HG02642 (cell line): ENCODE results near the gene TRAK1.

Source experiments
- ATAC-seq: cut with Tn5 transposase; IDR thresholded peaks from one replicate; pipeline ENCODE4 v1.9.1; 2021; ENCODE audit warnings: mild to moderate bottlenecking; ENCODE audit not compliant: unreplicated experiment, poor library complexity

The TRAK1 gene

GRCh38 chr3:42225486-42226363 lies 134.6 kb downstream of the TRAK1 start:
- ATAC-seq = no peak

- ATAC-seq = no peak
Measured at GRCh38 chr3:42226470-42227425, 135.6 kb downstream of the TRAK1 start.

- no peak for ATAC-seq
Measured at GRCh38 chr3:42228796-42229195, 137.6 kb downstream of the TRAK1 start.

GRCh38 chr3:42229266-42229941 lies 138.2 kb downstream of the TRAK1 start:
- no peak for ATAC-seq

- ATAC-seq = no peak
Measured at GRCh38 chr3:42229942-42230688, 139.0 kb downstream of the TRAK1 start.

- no peak for ATAC-seq
Measured at GRCh38 chr3:42230860-42231259, 139.7 kb downstream of the TRAK1 start.

- no peak for ATAC-seq
Measured at GRCh38 chr3:42235532-42235931, 144.4 kb downstream of the TRAK1 start.

GRCh38 chr3:42236611-42237010 lies 145.5 kb downstream of the TRAK1 start:
- ATAC-seq = no peak

GRCh38 chr3:42246091-42246490 lies 154.9 kb downstream of the TRAK1 start:
- no peak for ATAC-seq

- peak; percentile 66 for ATAC-seq
Measured at GRCh38 chr3:42247576-42248027, 156.4 kb downstream of the TRAK1 start.

- ATAC-seq = no peak
Measured at GRCh38 chr3:42250761-42251160, 159.6 kb downstream of the TRAK1 start.

- ATAC-seq = no peak
Measured at GRCh38 chr3:42254566-42254965, 163.4 kb downstream of the TRAK1 start.

GRCh38 chr3:42256135-42256819 lies 165.1 kb downstream of the TRAK1 start:
- ATAC-seq = no peak

GRCh38 chr3:42257007-42257406 lies 165.8 kb downstream of the TRAK1 start:
- ATAC-seq = no peak

- no peak for ATAC-seq
Measured at GRCh38 chr3:42262525-42262924, 171.4 kb downstream of the TRAK1 start.

- no peak for ATAC-seq
Measured at GRCh38 chr3:42263354-42264346, 172.5 kb downstream of the TRAK1 start.

GRCh38 chr3:42264399-42265058 lies 173.4 kb downstream of the TRAK1 start:
- no peak for ATAC-seq
